Fibroblast of skin of left quadriceps (primary cell): ENCODE results near the gene PRICKLE3.
A peak's percentile ranks its signal among the peaks of the same experiment; 100 is the strongest.
"Not testable (repeated sequence)": the region's sequence is repeated elsewhere in the genome, so short reads cannot be mapped to it uniquely, and the experiment has no call there.

Source experiments
- DNase-seq, 2 experiments: peaks; one replicate each; pipeline ENCODE4 v3.0.0-alpha.2; 2013; ENCODE audit warnings: low read depth in 2 of 2

PRICKLE3 gene

GRCh38 chrX:49161632-49162031 is 24.5 kb downstream of the PRICKLE3 start:
- DNase-seq, result no peak

- DNase-seq, result no peak
Observed at GRCh38 chrX:49160908-49161307, 25.3 kb downstream of the PRICKLE3 start.

- no peak for DNase-seq
Observed at GRCh38 chrX:49157194-49157593, 29.0 kb downstream of the PRICKLE3 start.

GRCh38 chrX:49155900-49156837 is 30.0 kb downstream of the PRICKLE3 start:
- DNase-seq, result peak; percentile 76 to 78

- peak; percentile 46 for DNase-seq
Observed at GRCh38 chrX:49155243-49155899, 30.8 kb downstream of the PRICKLE3 start.

- no peak for DNase-seq
Observed at GRCh38 chrX:49153467-49153866, 32.7 kb downstream of the PRICKLE3 start.

- not testable (repeated sequence) for DNase-seq
Observed at GRCh38 chrX:49149291-49149690, 36.9 kb downstream of the PRICKLE3 start.

GRCh38 chrX:49148390-49149100 is 37.6 kb downstream of the PRICKLE3 start:
- DNase-seq, result not testable (repeated sequence)

- no peak for DNase-seq
Observed at GRCh38 chrX:49147936-49148335, 38.2 kb downstream of the PRICKLE3 start.

- no peak for DNase-seq
Observed at GRCh38 chrX:49147282-49147681, 38.9 kb downstream of the PRICKLE3 start.

GRCh38 chrX:49143154-49143553 is 43.0 kb downstream of the PRICKLE3 start:
- not testable (repeated sequence) for DNase-seq

GRCh38 chrX:49142264-49142663 is 43.9 kb downstream of the PRICKLE3 start:
- not testable (repeated sequence) for DNase-seq

GRCh38 chrX:49139713-49140112 is 46.5 kb downstream of the PRICKLE3 start:
- DNase-seq, result no peak

GRCh38 chrX:49137492-49137891 is 48.7 kb downstream of the PRICKLE3 start:
- DNase-seq, result no peak

- DNase-seq, result no peak
Observed at GRCh38 chrX:49133759-49134158, 52.4 kb downstream of the PRICKLE3 start.

- not testable (repeated sequence) for DNase-seq
Observed at GRCh38 chrX:49132275-49132674, 53.9 kb downstream of the PRICKLE3 start.

GRCh38 chrX:49129427-49129826 is 56.7 kb downstream of the PRICKLE3 start:
- no peak for DNase-seq

- DNase-seq, result not testable (repeated sequence)
Observed at GRCh38 chrX:49127742-49128258, 58.4 kb downstream of the PRICKLE3 start.
